Umbilical cord (tissue), 2 donors: ENCODE data around the gene SRGAP2. TPM values are rescaled to one million over a fixed set of nuclear protein-coding genes. Genes with fewer than 3 reads are reported as not detected.
A peak's percentile ranks its signal among the peaks of the same experiment; 100 is the strongest.
"Not testable (repeated sequence)": the region's sequence is repeated elsewhere in the genome, so short reads cannot be mapped to it uniquely, and the experiment has no call there.

Source experiments
- DNase-seq: peaks from one replicate; pipeline ENCODE4 v3.0.0-alpha.2; 2015; ENCODE audit warnings: low spot score
- total RNA-seq: library from RNA; depleted of rRNA; stranded (reverse); fragments of >200 nt; gene quantifications from one replicate; pipeline ENCODE4 v1.2.3, GENCODE V29; 2014; ENCODE audit warnings: low replicate concordance; ENCODE audit not compliant: insufficient read depth

Gene SRGAP2
- total RNA-seq, result 63.3 TPM

DNA sequence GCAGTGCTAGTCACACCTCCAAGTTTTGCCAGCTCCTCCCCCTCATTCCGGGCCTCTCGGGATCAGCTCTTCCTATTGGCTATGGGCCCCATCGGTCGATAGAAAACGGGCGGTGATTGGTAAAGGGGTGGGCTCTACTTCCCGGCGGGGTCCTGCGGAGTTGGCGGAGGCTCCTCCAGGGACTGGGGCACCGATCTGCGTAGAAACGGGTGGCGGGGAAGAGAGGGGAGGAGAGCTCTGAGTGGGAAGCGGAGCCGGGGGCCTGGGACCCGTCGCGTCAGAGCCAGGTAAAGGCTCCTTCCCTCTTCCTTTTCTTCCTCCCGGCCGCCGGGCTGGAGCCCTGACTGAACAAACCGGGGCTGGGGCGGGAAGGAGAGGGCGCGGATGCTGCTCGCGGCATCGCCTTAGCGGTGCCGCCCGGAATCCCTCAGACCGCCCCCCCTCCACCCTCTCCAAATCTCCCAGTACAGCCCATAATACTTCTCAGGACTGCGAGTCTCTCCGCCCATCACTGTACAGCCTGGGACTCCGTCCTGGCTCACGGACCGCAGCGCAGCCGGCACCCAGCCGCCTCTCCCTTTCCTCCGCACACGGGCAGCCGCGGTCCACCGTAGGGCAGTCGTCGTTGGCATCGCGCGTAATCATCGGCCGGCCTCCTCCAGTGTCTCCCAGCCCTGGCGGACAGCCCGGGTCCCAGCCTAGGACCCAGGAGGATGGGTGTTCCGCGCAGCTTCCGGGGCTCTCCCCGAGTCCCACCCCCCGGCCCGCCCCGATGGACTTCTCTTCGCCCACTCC is at the start of gene SRGAP2:
Gene SRGAP2, plus strand, starts transcription at position 178 of the 795 bp plus-strand sequence. CDS start 2,430 bp downstream, outside the sequence.
- DNase-seq, result peak; percentile 77

GRCh38 chr1:206167350-206168029 is 35.9 kb upstream of the SRGAP2 start:
- not testable (repeated sequence) for DNase-seq

DNA sequence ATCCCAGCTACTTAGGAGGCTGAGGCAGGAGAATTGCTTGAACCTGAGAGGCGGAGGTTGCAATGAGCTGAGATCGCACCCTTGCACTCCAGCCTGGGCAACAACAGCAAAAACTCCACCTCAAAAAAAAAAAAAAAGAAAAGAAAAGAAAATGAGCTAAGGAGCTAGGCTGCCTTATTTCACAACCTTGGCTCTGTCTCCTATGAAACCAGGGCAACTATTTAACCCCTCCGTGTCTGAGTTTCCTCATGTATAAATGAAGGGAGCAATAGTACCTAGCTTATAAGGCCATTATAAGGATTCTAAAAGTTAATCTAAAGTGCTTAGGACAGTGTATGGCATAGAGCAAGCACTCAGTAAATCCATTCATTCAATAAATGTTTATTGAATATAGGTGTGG is 33.5 kb upstream of the SRGAP2 start:
- peak; percentile 65 for DNase-seq

GRCh38 chr1:206173110-206173719 is 30.1 kb upstream of the SRGAP2 start:
- DNase-seq, result not testable (repeated sequence)

DNA sequence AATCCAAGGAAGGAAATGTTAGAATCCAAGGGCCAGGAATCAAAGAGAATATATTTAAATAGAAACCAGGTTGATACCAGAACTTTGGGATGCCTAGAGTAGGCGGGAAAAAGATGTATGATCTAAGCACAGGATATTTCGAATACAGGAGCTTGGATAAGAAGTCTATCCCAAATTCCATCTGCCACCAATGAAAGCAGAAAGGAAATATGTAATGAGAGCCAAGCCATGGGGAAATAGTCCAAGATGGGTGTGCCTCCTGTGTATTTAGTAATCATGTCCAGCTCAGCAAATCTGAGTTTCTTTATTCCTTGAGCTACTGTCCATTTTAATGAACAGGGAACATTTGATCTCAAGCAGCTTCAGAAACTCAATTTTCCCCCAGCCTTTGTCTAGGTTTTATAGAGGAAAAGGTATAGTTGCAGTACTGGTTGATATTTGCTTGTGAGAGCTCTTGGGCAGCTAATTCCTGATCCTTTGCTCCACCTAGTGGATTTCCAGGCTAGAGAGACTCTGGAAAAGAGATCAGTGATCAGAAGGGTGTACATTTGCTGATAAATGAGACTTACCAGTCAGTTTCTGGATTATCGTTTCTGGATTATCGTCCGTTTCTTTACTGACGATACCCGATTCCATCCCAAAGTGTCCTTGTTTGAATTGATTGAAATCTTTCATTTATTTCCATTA is 29.0 kb upstream of the SRGAP2 start:
- DNase-seq, result peak; percentile 29

DNA sequence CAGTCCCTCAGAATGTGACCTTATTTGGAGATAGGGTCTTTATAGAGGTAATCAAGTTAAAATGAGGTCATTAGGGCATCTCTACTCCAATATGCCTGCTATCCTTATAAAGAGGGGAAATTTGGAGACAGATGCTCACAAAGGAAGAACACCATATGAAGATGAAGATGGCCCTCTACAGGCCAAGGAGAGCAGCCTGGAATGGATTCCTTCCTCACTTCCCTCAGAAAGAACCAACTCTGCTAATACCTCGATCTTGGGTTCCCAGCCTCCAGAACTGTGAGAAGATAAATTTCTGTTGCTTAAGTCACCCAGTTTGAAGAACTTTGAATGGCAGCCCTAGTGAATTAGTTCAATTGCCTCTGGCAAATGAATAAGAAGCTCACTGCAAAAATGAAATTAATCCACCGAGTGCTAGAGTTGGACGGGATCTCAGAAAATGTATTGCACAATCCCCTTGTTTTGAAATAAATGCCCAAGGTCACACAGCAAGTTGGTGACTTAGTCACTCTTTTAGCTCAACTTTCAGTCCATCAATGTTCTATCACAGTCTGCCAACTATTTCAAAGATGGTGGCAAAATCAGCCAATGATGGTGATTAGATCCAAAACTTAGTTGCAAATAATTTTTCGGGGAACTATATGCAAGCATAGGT is 27.8 kb upstream of the SRGAP2 start:
- not testable (repeated sequence) for DNase-seq

- not testable (repeated sequence) for DNase-seq
These were observed 27.2 kb upstream of the SRGAP2 start for GRCh38 chr1:206176114-206176502.

DNA sequence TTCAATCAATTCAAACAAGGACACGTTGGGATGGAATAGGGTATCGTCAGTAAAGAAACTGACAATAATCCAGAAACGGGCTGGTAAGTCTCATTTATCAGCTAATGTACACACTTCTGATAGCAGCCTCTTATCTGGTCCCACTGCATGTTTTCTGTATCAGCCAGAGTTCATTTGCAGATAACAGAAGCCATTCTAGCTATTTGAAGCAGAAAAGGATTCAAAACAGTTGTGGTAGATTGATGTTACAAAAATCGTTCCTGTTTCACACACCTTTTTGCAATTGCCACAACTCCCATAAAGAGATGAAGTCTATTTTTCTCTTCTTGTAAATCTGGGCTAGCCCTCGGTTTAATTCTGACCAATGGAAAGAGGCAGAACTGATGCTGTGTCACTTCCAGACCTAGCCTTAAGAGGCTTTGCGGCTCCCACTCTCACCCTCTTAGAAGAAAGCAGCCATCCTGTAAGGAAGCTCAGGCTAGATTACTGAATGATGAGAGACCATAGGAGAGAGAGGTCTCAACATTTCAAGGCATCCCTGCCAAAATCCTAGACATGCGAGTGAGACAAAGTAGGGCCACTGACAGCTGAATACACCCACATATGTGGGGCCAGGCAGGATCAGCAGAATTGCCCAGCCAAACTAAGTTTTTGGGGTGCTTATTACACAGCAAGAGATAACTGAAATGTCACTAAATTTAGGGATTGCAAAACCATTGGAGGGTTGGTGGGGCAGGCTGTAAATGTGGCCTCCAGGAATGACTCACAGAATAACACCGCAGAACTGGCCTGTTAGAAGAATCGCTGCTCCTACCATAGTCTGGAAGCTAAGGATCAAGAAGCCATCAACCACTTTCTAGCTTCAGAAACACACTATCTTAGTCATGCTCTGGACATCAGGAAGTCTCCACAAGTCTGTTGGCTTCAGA is 25.0 kb upstream of the SRGAP2 start:
- DNase-seq, result peak; percentile 19

DNA sequence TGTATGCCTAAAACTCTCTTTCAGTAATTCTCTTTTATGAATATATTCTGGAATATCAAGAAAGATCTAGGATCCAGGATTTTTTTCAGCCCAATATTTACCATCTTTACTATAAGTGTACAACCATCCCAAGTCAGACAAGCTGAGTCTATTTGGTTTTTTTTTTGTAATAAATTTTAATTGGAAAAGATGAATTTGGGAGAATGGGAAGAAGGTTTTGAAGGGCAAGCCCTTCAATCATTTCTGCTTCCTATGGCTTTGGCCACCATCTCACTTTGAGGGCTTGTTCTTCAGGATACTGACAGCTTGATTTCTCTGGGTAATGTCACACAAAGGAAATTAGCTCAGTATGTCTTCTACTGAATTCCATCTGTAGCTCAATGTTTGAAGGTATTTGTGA is 23.7 kb upstream of the SRGAP2 start:
- DNase-seq, result not testable (repeated sequence)

DNA sequence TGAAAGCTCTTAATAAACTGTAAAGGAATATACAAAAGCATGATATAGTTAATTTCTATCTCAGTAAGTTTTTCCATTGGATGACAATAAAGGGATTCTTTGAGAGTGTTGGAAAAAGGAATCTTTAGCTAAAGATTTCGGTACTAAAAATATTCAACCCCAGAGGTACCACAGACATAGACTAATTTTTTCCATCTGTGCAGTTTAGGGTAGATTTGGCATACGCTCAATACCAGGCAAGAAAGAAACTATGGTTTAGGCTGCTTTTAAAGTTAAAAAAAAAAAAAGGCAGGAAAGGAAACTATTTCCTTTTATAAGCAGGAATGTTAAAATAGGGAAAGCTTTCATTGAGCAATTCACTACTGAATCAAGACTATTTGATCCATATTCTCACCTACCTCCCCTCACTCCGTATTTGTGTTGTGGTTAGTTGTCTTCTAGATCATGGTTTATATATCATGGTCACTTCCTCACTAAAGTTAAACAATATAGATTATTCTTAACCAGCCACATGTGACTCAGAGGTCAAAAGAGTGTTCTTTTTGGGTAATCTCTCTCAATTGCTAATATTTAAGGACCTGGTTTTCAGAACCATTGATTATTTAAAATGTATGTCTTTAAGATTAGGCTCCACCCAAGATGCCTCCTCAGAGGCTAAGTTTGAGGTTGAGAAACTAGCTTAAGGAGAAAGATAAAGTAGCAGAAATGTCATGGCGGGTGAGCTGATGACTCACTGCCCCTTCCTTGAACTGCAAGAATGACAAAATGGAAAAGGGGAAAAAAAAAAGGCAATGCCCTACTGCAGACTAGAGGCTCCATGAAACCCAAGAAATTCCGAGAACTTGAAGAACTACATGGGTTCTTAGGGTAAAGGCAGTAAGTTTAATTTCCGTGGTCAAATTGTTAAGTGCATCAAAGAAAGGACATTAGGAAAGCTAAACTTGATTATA is 20.7 kb upstream of the SRGAP2 start:
- peak; percentile 17 for DNase-seq

- DNase-seq, result not testable (repeated sequence)
These were observed 19.6 kb upstream of the SRGAP2 start for GRCh38 chr1:206183788-206184187.

DNA sequence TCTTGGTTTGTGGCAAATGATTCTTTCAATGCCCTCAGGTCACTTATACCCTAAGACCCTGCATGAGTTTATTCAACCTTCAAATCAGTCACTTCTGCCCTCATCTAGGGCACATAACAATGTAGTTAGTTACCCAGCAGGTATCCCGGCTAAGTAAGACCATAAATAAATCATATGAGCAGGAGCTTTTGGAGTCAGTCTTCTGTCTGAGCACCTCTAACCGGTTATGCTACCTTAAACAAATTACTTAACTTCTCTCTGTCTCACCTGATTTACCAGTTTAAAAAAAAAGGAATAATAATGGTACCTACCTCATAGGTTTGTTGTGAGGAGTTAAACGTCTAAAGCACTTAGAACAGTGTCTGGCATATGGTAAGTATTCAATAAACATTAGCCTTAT is 17.6 kb upstream of the SRGAP2 start:
- not testable (repeated sequence) for DNase-seq

GRCh38 chr1:206186826-206187225 is 16.5 kb upstream of the SRGAP2 start:
- not testable (repeated sequence) for DNase-seq

- DNase-seq, result not testable (repeated sequence)
These were observed 8.2 kb upstream of the SRGAP2 start for GRCh38 chr1:206195182-206195581.

- DNase-seq, result not testable (repeated sequence)
These were observed 6.5 kb upstream of the SRGAP2 start for GRCh38 chr1:206196748-206197424.

- DNase-seq, result peak; percentile 100
These were observed 465 bp upstream of the SRGAP2 start, which contains the start of gene FAM72A for GRCh38 chr1:206202789-206203363. Gene FAM72A (minus strand): TSS chr1:206202839. CDS start chr1:206202025, 814 bp downstream.

DNA sequence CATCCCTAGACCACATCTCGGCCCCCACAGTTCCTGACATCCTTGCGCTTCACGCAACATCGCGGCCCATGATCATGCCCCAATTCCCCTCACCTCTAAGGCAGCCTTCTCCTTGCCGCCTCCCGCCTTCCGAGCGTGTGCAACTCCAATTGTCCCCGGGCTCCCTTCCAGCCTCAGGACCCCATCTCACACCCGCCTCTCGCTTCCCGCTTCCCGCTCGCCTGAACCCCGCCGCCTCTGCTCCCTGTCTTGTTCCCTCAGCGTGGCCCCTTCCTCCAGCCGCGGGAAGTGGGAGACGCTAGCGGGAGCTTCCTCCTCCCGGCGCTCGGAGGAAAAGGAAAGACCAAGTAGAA is 794 bp downstream of the SRGAP2 start:
- not testable (repeated sequence) for DNase-seq

DNA sequence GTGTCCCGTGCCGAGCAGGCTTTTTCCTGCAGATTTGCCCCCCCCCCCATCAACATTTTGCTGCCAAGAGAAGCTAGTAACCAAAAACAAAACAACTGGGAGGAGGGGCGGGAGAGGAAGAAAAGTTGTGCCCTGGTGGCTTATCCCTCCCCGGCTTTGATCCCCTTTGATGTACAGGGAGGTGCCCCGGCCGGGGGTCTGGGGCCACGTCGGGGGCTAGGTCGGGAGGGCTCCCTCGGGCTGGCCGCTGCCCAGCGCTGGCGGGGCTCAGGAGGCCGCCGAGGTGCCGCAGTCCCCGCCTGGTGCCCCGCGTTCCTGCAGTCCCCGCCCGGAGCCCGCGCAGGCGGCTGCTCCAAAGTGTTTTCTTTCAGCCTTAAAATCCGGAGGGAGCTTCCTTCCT is 1.5 kb downstream of the SRGAP2 start:
- peak; percentile 31 for DNase-seq
